Mesodermal cell (in vitro differentiated cells): ENCODE results near the gene DNAJC7.
"Not testable (repeated sequence)": the region's sequence is repeated elsewhere in the genome, so short reads cannot be mapped to it uniquely, and the experiment has no call there.

Source experiments
- H3K27ac ChIP-seq: 2 replicates; pipeline ENCODE4 v1.7.0; 2013; ENCODE audit warnings: mild to moderate bottlenecking, low read depth, low read length, moderate library complexity; ENCODE audit not compliant: severe bottlenecking
- H3K36me3 ChIP-seq: 2 replicates; pipeline ENCODE4 v1.7.1; 2013; ENCODE audit warnings: mild to moderate bottlenecking, low read length, moderate library complexity; ENCODE audit not compliant: control insufficient read depth, insufficient read depth
- H3K4me1 ChIP-seq: one replicate; pipeline ENCODE4 v1.7.1; 2013; ENCODE audit warnings: mild to moderate bottlenecking, low read length; ENCODE audit not compliant: insufficient read depth, control insufficient read depth, poor library complexity, severe bottlenecking
- H3K4me3 ChIP-seq: 2 replicates; pipeline ENCODE4 v1.7.0; 2013; ENCODE audit warnings: low read length, control low read depth, mild to moderate bottlenecking; ENCODE audit not compliant: insufficient read depth, poor library complexity, severe bottlenecking; ENCODE audit errors: extremely low read depth
- H3K9me3 ChIP-seq: 2 replicates; pipeline ENCODE4 v1.7.1; 2013; ENCODE audit warnings: mild to moderate bottlenecking, low read length, moderate library complexity; ENCODE audit not compliant: control insufficient read depth
- WGBS, 2 experiments: methylation state at CpG; one replicate each; pipeline ENCODE4 v1.1.5; 2013; ENCODE audit warnings: missing lambda C conversion rate in 2 of 2; ENCODE audit not compliant: insufficient coverage in 2 of 2; 5-methylcytosine and 5-hydroxymethylcytosine counted together

Gene DNAJC7

DNA sequence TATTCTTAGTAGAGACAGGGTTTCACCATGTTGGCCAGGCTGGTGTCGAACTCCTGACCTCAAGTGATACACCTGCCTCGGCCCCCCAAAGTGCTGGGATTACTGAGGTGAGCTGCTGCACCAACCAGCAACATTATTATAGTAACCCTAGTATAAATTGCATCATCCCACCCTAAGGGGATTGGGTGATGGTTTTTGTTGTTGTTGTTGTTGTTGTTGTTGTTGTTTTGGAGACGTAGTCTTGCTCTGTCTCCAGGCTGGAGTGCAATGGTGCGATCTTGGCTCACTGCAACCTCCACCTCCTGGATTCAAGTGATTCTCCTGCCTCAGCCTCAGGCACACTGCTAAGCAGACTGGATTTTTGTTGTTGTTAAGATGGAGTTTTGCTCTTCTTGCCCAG is 85.5 kb downstream of the DNAJC7 start:
- WGBS, 2 experiments = 83 to 95% methylated on average over 1 to 3 of the region's 4 CpGs
- H3K27ac ChIP-seq, H3K4me3 ChIP-seq, H3K4me1 ChIP-seq, H3K36me3 ChIP-seq, H3K9me3 ChIP-seq: not testable (repeated sequence)

DNA sequence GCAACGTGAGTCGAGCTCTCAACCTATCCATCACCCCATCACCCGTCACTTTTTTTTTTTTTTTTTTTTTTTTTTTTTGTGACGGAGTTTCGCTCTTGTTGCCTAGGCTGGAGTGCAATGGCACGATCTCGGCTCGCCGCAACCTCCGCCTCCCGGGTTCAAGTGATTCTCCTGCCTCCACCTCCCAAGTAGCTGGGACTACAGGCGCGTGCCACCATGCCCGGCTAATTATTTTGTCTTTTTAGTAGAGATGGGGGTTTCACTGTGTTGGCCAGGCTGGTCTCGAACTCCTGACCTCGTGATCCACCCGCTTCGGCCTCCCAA is 86.4 kb downstream of the DNAJC7 start:
- H3K4me1 ChIP-seq, H3K36me3 ChIP-seq, H3K9me3 ChIP-seq: not testable (repeated sequence)
- peak overlapping the region; percentile 53 for H3K4me3 ChIP-seq
- 78 to 90% methylated on average over 4 of the region's 18 CpGs for WGBS, 2 experiments
- H3K27ac ChIP-seq = peak overlapping the region; percentile 92

- peaks cover 8% of the 10 kb centered on the region for H3K4me1 ChIP-seq
- WGBS, 2 experiments = 0 to 1% methylated on average over 29 to 38 of the region's 43 CpGs
- peak within 1 kb of the TSS; percentile 53 for H3K4me3 ChIP-seq
- no peaks in the 10 kb centered on the region for H3K9me3 ChIP-seq
- H3K27ac ChIP-seq = peak within 1 kb of the TSS; percentile 92
- H3K36me3 ChIP-seq = peaks cover 2% of the 10 kb centered on the region
Observed at GRCh38 chr17:41930009-41930832, 87.0 kb downstream of the DNAJC7 start, which contains the start of gene ODAD4. Gene ODAD4, plus strand, starts transcription at chr17:41930617. Its CDS starts 107 bp downstream, at chr17:41930724.

GRCh38 chr17:41928693-41929251 is 88.5 kb downstream of the DNAJC7 start:
- Histone ChIP-seq H3K4me1 (peaks cover 8% of the 10 kb centered on the region), H3K36me3 (no peaks in the 10 kb centered on the region), H3K27ac (no peak overlapping the region), H3K4me3 (no peak overlapping the region), H3K9me3 (no peaks in the 10 kb centered on the region)
- 73 to 90% methylated on average over 3 to 4 of the region's 6 CpGs for WGBS, 2 experiments
